ENCODE data around the gene FAR2.

The FAR2 gene

GRCh38 chr12:29234552-29234951 lies 85.5 kb downstream of the FAR2 start:
- TF ChIP-seq USF1 (IDR thresholded peaks at IDR 0.05) (no peak), NFIC (IDR thresholded peaks at IDR 0.05) (no peak), EP300 (IDR thresholded peaks at IDR 0.05; ENCODE audit: borderline replicate concordance) (no peak), CEBPB (IDR thresholded peaks at IDR 0.05) (no peak), FOXM1 (IDR thresholded peaks at IDR 0.05; ENCODE audit: borderline replicate concordance, low read depth) (no peak), CREB1 (IDR thresholded peaks at IDR 0.05; ENCODE audit: low read depth) (no peak), MAX (IDR thresholded peaks at IDR 0.05) (no peak), TCF12 (IDR thresholded peaks at IDR 0.05; ENCODE audit: low read depth) (no peak), ZBTB7A (IDR thresholded peaks at IDR 0.05; ENCODE audit: low read depth) (no peak), TEAD4 (IDR thresholded peaks at IDR 0.05) (no peak), RAD21 (IDR thresholded peaks at IDR 0.05; ENCODE audit: low read depth) (no peak), YY1 (IDR thresholded peaks at IDR 0.05; ENCODE audit: low read depth) (no peak), EGR1 (IDR thresholded peaks at IDR 0.05) (no peak), TAF1 (IDR thresholded peaks at IDR 0.05; ENCODE audit: low read depth) (no peak), REST (IDR thresholded peaks at IDR 0.05; ENCODE audit: low read depth) (no peak)

- TF ChIP-seq USF1 (IDR thresholded peaks at IDR 0.05) = no peak
- TF ChIP-seq FOXM1 (IDR thresholded peaks at IDR 0.05; ENCODE audit: borderline replicate concordance, low read depth) = no peak
- no peak for TF ChIP-seq EGR1 (IDR thresholded peaks at IDR 0.05)
Measured at GRCh38 chr12:29234965-29235626, 86.0 kb downstream of the FAR2 start.

GRCh38 chr12:29238822-29239291 lies 89.8 kb downstream of the FAR2 start:
- no peak for TF ChIP-seq YY1 (IDR thresholded peaks at IDR 0.05; ENCODE audit: low read depth)
- TF ChIP-seq EP300 (IDR thresholded peaks at IDR 0.05; ENCODE audit: borderline replicate concordance) = no peak
- no peak for TF ChIP-seq TAF1 (IDR thresholded peaks at IDR 0.05; ENCODE audit: low read depth)
- TF ChIP-seq TEAD4 (IDR thresholded peaks at IDR 0.05) = no peak
- no peak for TF ChIP-seq TCF12 (IDR thresholded peaks at IDR 0.05; ENCODE audit: low read depth)
- TF ChIP-seq FOXM1 (IDR thresholded peaks at IDR 0.05; ENCODE audit: borderline replicate concordance, low read depth) = no peak
- TF ChIP-seq EGR1 (IDR thresholded peaks at IDR 0.05) = no peak
- no peak for TF ChIP-seq CREB1 (IDR thresholded peaks at IDR 0.05; ENCODE audit: low read depth)
- no peak for TF ChIP-seq RAD21 (IDR thresholded peaks at IDR 0.05; ENCODE audit: low read depth)
- no peak for TF ChIP-seq MAX (IDR thresholded peaks at IDR 0.05)
- TF ChIP-seq USF1 (IDR thresholded peaks at IDR 0.05) = no peak
- TF ChIP-seq REST (IDR thresholded peaks at IDR 0.05; ENCODE audit: low read depth) = no peak
- TF ChIP-seq ZBTB7A (IDR thresholded peaks at IDR 0.05; ENCODE audit: low read depth) = no peak

GRCh38 chr12:29239336-29239735 lies 90.3 kb downstream of the FAR2 start:
- no peak for TF ChIP-seq ZBTB7A (IDR thresholded peaks at IDR 0.05; ENCODE audit: low read depth)
- no peak for TF ChIP-seq YY1 (IDR thresholded peaks at IDR 0.05; ENCODE audit: low read depth)
- TF ChIP-seq NFIC (IDR thresholded peaks at IDR 0.05) = no peak
- TF ChIP-seq TCF12 (IDR thresholded peaks at IDR 0.05; ENCODE audit: low read depth) = no peak
- TF ChIP-seq CEBPB (IDR thresholded peaks at IDR 0.05) = no peak
- no peak for TF ChIP-seq TAF1 (IDR thresholded peaks at IDR 0.05; ENCODE audit: low read depth)
- no peak for TF ChIP-seq FOXM1 (IDR thresholded peaks at IDR 0.05; ENCODE audit: borderline replicate concordance, low read depth)

- no peak for TF ChIP-seq MAX (IDR thresholded peaks at IDR 0.05)
- no peak for TF ChIP-seq EGR1 (IDR thresholded peaks at IDR 0.05)
- 0 out of 2 replicates have a peak, but pooled peaks have one; percentile 6 for TF ChIP-seq TEAD4 (IDR thresholded peaks at IDR 0.05)
- no peak for TF ChIP-seq EP300 (IDR thresholded peaks at IDR 0.05; ENCODE audit: borderline replicate concordance)
Measured at GRCh38 chr12:29240441-29240840, 91.4 kb downstream of the FAR2 start.
